KOPT-K1 (cell line): ENCODE data around the gene TLE3.
"Not testable (repeated sequence)": the region's sequence is repeated elsewhere in the genome, so short reads cannot be mapped to it uniquely, and the experiment has no call there.

ENCODE experiments used
- H3K27ac ChIP-seq: fragments of 200-600 bp; sonication (generic); 2 replicates; pipeline ENCODE4 v1.5.1; 2016; ENCODE audit warnings: antibody characterized with exemption, mild to moderate bottlenecking, low read depth, low read length; ENCODE audit not compliant: poor library complexity, severe bottlenecking
- H3K36me3 ChIP-seq: fragments of 200-600 bp; sonication (generic); 2 replicates; pipeline ENCODE4 v1.5.1; 2017; ENCODE audit warnings: antibody characterized with exemption, mild to moderate bottlenecking, low read length, moderate library complexity; ENCODE audit not compliant: insufficient read depth
- H3K9me3 ChIP-seq: fragments of 200-600 bp; sonication (generic); 2 replicates; pipeline ENCODE4 v1.5.1; 2017; ENCODE audit warnings: antibody characterized with exemption, low read length, mild to moderate bottlenecking; ENCODE audit not compliant: insufficient read depth, poor library complexity, severe bottlenecking

Gene TLE3

DNA sequence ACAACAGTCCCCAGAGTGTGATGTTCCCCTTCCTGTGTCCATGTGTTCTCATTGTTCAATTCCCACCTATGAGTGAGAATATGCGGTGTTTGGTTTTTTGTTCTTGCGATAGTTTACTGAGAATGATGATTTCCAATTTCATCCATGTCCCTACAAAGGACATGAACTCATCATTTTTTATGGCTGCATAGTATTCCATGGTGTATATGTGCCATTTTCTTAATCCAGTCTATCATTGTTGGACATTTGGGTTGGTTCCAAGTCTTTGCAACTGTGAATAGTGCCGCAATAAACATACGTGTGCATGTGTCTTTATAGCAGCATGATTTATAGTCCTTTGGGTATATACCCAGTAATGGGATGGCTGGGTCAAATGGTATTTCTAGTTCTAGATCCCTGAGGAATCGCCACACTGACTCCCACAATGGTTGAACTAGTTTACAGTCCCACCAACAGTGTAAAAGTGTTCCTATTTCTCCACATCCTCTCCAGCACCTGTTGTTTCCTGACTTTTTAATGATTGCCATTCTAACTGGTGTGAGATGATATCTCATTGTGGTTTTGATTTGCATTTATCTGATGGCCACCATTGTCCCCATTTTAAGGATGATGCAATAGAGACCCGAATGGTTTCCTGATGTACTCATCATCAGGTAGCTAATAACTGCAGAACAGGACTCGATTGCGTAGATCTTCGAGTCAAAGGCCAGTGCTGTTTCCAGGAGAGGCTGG lies 15.0 kb upstream of the TLE3 start:
- H3K27ac ChIP-seq, H3K9me3 ChIP-seq, H3K36me3 ChIP-seq: not testable (repeated sequence)

DNA sequence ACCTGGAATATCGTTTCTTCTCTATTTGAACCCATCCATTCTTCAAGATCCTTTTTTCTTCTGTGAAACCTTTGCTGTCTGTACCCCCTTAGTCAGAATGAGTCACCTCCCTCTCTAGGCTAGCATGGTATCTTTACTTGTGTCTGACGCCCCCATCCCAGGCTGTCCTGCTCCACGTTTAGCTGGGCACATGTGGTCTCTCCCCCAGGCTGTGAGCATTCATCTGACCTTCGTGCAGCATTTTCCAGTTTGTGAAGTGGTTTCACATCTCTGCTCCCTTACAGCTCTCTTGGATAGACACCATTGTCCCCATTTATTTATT lies 14.3 kb upstream of the TLE3 start:
- Histone ChIP-seq H3K27ac (no peak overlapping the region), H3K36me3 (no peaks in the 10 kb centered on the region), H3K9me3 (no peaks in the 10 kb centered on the region)

DNA sequence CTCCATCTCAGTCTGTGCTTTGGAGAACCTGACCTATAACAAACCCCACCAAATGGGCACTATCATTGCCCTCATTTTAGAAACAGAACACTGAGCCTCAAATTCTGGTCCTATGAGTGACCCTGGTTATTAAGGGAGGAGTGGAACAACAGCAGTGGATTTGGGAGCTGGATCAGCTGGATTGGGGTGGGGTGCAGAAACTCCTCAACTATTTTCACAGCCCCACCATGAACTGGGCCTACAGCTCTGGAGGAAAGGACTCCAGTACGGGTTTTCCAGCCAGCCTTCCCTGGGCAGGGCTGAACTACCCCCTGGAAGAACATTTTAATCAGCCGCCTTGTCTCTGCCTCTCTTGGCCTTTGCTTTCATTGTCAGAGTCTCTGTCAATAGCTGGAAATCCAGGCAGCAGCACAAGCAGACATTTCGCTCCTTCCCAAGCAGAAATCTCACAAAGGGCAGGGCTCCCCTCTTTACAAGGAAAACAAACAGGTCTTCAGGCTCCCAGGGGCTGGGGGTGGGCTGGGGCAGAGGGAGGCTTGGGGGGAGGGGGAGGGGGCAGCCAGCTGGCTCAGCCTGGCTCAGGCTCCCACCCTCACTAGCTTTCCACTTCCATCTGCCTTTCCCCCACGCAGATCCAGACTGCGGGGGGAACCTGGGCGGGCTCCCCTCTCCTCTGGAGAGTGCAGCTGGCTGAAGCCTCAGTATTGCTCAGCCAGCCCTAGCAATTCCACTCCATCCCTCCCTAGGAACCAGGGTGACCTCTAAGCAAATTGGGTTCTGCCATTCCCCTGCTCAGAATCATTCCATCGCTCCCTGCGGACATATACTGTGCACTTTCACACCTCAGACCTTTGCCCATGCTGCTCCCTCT lies 13.7 kb upstream of the TLE3 start:
- H3K9me3 ChIP-seq, result no peaks in the 10 kb centered on the region
- no peak overlapping the region for H3K27ac ChIP-seq
- no peaks in the 10 kb centered on the region for H3K36me3 ChIP-seq

DNA sequence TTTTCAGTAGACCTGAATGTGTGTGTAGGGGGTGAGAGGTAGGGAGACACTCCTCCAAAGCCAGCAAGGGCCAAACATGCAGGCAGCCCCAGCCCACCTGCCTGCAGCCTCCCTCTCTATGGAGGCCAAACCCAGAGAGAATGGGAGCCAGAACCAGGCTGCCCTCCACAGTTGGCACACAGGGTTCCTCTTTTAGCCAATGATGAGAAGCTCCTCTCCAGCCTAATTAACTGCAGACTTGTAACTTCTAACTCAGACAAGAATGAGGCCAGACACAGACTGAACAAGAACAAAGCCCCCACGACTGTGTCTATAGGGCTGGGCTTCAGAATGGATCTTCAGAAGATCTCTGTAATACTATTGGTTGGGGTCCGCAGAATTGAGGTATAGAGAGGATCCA lies 12.3 kb upstream of the TLE3 start:
- H3K27ac ChIP-seq, result no peak overlapping the region
- H3K9me3 ChIP-seq, result no peaks in the 10 kb centered on the region

DNA sequence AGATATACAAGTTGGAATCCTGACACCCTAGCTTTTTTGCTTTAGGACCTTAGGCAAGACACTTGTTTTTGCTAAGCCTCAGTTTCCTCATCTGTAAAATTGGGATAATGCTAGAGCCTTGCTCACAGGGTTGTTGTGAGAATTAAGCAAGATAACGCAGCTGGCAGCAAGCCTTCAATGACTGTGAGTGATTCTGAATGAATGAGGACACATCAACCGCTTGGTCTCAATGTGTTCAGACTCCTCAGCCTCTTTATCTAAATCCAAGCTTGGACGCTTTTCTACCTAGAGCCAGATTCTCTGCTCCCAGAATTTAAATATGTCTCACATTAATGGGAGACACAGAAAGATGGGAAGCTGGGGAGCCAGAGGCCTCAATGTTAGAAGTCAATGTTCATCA lies 11.8 kb upstream of the TLE3 start:
- no peaks in the 10 kb centered on the region for H3K36me3 ChIP-seq
- no peaks in the 10 kb centered on the region for H3K9me3 ChIP-seq
- H3K27ac ChIP-seq, result no peak overlapping the region

More for the DNA sequence above, 12.3 kb upstream of the TLE3 start:
- no peaks in the 10 kb centered on the region for H3K36me3 ChIP-seq

DNA sequence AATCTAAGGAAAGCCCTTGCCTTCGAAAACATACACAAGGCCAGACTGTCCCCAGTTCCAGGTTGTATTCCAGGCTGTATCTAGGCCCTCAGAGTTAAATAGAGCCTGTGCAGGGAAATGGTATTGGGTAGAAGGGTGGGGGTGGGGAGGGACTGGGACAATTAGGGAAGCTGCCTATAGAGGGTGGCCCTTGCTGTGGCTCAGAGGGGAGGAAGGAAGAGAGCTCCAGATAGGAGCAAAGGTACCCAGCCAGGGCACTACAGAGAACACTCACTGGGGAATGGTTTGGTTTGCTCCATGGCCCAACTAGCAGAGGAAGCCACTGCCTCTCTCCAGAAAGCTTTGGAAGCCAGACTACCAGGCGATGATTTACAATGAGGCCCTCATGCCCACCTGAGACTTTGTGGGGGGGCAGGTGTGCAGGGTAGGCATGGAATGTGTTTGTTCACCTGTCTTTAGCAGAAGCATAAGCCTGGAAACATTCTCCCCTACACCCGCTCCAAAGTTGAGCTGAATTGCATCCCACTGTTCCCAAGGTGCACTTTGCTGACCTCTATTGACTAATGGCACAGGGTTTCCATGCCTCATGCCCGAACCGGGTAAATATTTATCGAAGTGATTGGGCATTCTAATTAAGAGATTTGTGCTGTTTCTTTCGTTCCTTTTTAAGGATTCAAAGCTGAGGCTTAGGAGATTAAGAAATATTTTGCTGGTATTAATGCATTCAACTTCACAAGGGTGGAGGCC lies 6.3 kb upstream of the TLE3 start:
- Histone ChIP-seq H3K36me3 (no peaks in the 10 kb centered on the region), H3K27ac (no peak overlapping the region), H3K9me3 (no peaks in the 10 kb centered on the region)

DNA sequence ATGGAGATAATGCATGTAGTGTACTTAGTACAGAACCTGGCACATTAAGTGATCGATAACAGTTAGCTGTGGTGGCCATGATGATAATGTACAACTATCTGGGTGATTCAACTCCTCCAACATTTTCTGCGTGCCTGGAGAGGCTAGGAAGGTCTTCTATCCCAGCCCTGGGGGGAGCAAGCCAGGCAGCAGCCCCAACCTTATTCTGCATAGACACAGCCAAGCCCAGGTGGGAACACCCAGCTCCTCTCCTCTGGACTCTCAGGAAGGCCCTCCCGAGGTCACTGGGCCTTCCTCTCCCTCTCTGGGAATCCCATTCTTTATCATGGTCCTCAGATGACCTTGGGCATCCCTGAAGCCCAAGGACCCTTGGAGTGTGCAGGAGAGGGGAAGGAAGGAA lies 5.1 kb upstream of the TLE3 start:
- H3K9me3 ChIP-seq, result no peaks in the 10 kb centered on the region
- H3K27ac ChIP-seq, result no peak overlapping the region
- no peaks in the 10 kb centered on the region for H3K36me3 ChIP-seq

DNA sequence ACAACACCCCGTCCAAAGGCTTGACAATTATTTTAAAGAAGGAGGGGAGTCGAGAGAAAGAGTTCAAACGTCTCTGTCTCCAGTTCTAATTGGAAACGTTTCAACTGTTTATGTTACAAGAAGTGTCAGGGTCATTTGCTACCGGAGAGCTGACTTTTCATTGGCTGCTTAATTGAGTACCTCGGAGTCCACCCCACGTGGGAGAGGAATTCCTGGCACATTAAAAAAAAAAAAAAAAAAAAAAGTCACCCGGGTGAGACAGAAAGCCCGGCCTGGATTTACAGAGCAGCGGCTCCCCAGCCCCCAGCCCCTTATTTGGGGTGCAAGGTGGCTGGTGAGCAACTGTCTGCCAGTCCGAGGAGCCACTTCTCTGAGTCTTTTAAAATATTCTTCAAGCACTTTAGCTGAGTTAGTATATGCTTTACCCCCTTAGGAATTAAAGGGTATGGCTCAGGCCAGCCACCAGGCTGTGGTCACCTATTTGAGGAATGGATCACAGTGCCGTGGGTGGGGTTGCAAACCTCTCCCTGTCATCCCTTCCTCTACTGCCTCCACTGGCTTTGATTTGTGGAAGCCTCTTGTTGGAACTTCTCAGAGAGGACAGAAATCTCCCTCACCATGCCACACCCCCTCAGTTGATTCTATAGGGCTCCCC lies 3.9 kb upstream of the TLE3 start:
- Histone ChIP-seq H3K27ac (no peak overlapping the region), H3K36me3 (no peaks in the 10 kb centered on the region), H3K9me3 (no peaks in the 10 kb centered on the region)

DNA sequence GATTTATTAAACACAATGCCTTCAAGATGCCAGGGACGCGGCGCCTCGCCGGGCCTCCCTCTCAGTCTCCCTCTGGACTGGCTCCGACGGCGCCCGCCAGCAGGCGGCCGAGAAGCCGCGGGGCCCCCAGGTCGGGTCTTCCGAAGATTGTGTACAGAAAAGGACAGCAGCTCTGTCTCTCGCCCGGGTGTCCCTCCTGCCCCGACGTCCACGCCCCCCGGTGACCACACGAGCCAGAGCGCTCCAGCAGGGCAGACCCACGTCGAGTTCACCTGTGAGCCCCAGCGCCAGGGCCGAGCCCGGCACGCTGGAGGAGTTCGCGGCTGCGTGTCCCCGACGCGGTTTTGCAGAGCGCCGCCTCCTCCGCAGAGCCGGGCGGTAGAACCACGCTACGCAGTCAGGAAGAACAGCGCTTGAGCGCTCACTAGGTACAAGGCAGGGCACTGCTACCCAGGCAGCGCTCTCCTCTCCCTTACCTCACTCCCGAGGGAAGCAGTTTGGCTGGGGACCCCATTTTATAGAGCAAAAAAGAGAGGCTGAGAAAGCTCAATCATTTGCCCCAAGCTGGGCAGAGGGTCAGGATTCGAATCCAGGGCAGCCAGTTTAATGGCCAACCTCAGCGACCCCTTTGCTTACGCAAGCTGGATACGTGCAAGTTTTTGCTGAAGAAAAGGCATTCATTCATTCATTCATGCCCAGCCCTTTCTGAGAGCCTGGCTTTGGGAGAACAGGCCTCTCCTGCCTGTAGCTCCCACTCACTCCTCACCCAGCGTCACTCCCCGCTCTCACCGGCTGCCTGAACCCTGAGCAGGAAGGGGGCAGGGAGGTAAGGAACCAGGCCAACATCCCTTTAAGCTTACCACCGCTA lies 3.0 kb upstream of the TLE3 start:
- no peaks in the 10 kb centered on the region for H3K9me3 ChIP-seq
- no peaks in the 10 kb centered on the region for H3K36me3 ChIP-seq
- H3K27ac ChIP-seq, result peak overlapping the region; percentile 10

DNA sequence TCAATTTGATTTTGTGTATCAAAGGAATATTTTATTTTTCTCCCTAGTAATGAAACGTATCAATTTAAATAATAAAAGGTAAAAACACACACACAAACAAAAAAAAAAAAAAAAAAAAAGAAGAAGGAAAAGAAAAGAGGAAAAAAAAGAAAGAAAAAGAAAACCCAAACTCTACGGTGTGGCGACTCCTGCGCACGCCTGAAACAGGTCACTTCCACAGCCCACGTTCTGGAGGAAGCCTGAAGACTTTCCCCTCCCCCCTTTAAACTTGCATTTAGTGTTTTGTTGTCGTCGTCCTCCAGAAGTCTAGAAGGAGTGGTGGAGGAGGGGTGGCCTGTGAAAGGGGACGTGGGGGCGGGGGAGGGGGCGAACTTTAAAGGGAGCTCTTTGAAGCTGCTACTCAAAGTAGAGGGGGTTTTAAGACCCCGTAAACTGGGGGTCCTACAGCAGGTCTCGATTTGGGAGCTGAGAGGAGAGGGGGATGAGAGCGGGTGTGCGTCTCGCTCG lies 2.3 kb upstream of the TLE3 start:
- no peaks in the 10 kb centered on the region for H3K9me3 ChIP-seq
- H3K27ac ChIP-seq, result peak overlapping the region; percentile 10
- H3K36me3 ChIP-seq, result peaks cover 6% of the 10 kb centered on the region

DNA sequence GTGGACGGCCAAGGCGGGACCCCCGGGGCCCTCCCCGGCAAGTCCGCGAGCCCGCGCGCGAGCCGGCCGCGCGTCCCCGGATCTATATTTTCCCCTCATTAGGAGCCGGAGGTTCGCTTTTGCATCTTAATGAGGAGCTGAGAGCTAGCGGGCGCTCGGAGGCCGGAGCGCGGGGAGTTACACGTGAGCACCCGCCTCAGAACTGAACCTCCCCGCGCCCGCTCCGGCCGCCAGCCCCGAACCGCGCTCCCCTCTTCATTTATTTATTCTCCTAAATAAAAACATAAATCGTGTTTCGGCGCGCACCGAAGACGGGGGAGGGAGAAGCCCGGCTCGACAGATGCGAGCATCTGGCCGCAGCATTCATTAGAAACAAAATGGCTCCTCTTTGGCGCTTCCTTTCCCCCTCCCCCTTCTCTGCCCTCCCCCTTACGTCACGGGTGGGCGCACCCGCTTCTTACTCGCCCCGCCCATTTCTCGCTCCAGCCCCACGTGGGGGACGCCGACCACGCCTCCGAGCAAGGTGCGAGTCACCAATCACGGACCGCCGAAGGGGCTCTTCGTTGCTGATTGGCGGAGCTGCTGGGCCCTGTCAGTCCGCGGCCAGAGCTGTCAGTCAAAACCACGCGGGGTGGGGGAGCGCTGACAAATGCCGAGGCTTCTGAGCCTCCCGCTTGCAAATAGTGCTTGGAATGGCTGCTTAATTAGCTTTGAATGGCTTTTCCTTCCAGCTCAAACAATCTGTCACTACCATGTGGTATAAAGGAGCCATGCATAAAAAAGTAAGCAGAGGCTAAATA lies 1.6 kb upstream of the TLE3 start:
- peaks cover 13% of the 10 kb centered on the region for H3K36me3 ChIP-seq
- no peaks in the 10 kb centered on the region for H3K9me3 ChIP-seq
- H3K27ac ChIP-seq, result peak overlapping the region; percentile 90

DNA sequence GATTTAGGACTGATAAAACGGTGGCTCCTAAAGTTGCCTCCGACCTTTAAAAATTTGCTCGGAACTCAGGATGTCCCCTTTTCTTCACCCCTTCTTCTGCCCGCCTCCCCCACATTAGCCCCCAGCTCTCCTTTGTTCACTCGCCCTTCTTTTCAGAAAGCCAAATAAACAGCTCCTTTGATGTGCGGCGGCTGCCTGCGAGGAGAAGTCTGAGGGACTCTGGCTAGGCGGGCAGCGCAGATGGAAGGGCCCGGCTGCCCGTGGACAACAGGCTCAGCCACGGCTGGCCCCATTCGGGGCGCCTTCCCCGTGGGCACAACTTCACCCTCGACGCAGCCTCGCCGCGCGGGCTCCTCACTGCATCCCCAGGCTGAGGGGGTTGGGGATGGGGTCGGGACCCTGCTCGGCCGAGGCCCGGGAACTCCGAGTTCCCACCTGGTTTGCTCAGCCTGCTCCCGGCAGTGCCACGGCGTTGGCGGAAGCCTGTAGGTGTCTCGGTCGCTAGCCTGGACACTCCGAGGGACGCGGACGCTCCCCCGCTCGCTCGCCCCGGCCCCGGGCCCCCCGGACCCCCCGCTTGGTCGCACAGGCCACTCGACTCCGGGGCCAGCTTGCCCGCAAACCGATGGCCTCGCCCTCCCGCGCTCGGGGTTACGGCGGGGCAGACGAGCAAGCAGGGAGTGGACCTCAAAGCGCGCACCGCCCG lies 897 bp upstream of the TLE3 start:
- peak overlapping the region; percentile 90 for H3K27ac ChIP-seq
- H3K36me3 ChIP-seq, result peaks cover 20% of the 10 kb centered on the region
- H3K9me3 ChIP-seq, result no peaks in the 10 kb centered on the region

DNA sequence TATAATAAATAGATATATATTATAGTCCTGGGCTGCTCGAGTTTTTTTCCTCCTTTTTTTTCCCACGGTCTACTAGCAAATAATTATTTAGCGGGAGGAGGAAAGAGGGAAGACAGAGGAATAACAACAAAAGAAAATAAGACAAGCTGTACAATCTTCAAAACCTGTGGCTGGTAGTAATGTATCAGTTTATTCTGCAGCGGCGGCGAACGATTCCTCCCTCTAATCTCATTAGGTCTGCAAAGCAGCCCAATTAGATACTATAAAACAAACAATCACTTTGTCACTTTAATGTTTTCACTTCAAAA lies 390 bp upstream of the TLE3 start:
- Histone ChIP-seq H3K27ac (peak overlapping the region; percentile 90), H3K9me3 (no peaks in the 10 kb centered on the region), H3K36me3 (peaks cover 25% of the 10 kb centered on the region)
